GM21576 (cell line): Measurements from ENCODE around the gene COL4A2.

Experiments used
- ATAC-seq: cut with Tn5 transposase; IDR thresholded peaks from one replicate; pipeline ENCODE4 v1.9.1; 2021; ENCODE audit warnings: mild to moderate bottlenecking, moderate library complexity; ENCODE audit not compliant: unreplicated experiment

COL4A2 gene

DNA sequence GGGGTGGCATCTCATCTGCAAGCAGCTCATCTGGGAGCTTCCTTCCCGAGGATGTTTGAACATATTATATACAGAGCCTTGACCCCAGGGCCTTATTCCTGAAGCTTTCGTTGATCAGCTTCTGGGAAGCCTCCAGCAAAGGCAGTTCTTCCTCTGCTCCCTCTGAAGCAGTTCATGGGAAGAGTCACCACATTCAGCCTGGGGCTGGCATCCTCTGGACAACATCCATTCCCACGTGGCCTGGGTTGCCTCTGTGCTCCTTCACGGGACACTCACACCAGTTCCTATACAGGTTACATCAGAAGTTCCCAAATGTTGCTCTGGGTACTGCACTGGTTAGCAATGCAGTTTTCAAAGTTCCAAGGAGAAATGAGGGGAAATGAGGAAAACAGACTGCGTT, 29.6 kb downstream of the COL4A2 start:
- ATAC-seq, result no peak

DNA sequence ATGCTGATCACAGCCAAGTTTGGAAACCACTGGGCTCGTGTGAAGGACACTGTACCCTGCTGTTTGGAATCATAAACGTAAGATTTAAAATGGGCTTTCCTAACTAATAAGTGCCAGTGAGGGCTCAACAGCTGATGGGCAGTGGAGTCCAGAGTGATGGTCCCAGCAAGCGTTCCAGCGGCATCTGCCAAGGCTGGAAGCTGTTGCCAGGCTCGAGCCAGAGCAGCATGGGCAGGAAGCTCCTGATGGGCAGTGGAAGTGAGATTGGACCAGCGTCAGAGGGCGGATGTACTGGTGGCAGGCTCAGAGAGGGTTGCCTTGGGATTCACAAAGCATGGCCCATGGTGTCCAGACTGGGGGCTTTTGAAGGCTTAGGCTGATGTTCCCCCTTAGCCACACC, 30.2 kb downstream of the COL4A2 start:
- no peak for ATAC-seq

DNA sequence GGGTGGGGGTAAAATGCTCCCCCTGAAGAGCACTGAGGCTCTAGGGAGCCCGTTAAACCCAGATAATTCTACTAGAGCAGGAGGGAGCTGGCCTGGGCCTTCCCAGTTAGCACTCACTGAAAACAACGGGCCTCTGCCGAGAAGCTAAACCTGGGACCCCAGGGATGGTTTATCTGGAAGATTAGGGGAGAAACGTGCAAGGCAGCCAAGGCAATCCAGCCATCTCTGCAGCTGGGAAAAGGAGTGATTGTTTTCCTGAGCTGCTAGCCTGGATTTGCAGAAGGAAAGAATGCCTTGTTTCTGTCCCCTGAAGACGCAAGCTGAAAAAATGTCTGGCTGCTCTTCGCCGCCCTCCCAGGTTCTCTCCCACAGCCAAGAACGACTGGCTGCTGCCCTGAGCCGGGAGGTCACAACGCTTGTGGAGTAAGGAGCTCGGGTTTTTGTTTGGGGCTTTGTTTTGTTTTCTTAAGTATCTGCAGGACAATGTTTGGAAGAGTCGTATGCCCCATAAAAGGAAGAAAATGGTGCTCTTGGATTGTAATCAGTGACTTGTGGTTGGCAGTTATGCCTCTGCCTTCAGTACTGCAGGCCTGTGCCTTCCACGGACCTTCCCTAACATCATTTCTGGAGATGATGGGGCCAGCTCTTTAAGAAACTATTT, 31.5 kb downstream of the COL4A2 start:
- ATAC-seq, result no peak

DNA sequence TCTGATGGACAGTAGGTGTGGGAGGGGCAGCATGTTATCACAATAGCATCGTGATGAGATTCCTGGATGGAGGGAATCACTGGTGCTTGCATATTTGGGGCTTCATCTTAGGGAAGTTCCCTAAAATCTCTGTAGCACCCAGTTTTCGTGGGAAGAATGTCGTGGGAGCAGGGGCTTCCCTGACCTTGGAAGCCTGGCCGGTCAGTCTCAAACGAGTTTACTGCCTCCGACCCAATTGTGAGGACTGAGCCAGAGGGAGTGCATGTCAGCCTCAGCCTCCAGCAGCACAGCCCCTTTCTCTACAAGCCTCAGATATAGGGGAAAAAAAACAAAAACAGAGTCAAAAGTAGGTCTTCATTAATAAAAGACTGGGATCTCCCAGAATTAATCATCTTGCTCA, 32.2 kb downstream of the COL4A2 start:
- ATAC-seq, result no peak

DNA sequence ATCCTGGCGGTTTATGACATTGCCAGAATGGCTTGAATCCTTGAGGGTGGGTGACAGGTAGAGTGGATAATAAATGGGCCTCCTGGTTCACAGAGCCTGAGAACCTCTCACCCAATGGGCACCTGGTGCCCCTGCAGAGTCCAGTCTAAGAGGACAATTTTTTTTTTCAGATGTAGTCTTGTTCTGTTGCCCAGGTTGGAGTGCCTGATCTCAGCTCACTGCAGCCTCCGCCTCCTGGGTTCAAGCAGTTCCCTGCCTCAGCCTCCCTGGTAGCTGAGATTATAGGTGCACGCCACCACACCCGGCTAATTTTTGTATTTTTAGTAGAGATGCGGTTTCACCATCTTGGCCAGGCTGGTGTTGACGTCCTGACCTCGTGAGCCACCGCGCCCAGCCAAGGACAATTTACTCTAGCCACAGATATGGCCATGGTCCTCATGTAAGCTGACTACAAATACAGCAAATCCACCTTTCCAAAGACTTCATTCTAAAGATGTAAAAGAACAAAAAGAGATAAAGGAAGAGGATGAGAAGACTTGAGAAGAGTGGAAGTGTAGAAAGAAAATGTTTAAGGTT, 33.0 kb downstream of the COL4A2 start:
- ATAC-seq, result no peak

DNA sequence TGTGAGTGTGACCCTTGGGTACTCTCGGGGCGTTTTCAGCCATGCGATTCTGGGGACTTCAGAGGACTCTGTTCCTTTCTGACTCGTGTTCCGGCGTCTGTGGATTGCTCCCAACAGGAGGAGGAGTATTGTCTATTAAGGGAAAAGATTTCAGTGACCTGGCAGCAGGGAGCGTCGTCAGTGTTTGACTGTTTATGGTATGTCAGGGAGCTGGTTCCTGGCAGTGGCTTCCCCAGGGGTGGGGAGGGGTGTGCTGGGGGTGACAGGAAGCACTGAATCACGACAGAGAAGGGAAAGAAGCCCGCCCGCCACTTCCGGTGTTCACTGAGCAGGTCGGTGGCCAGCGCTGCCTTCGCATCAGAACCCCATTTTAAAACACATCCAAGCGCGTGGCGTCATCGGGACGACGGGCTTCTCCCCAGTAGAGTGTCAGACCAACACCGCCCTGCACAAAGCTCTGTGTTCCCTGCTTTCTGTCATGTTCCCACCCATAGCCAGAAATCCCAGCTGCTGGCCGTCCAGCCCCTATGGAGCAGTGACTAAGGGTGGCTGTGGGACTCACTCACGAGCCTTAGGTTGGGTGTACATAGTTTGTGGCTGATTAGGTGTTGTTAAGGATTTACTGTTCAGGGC, 33.8 kb downstream of the COL4A2 start:
- no peak for ATAC-seq

DNA sequence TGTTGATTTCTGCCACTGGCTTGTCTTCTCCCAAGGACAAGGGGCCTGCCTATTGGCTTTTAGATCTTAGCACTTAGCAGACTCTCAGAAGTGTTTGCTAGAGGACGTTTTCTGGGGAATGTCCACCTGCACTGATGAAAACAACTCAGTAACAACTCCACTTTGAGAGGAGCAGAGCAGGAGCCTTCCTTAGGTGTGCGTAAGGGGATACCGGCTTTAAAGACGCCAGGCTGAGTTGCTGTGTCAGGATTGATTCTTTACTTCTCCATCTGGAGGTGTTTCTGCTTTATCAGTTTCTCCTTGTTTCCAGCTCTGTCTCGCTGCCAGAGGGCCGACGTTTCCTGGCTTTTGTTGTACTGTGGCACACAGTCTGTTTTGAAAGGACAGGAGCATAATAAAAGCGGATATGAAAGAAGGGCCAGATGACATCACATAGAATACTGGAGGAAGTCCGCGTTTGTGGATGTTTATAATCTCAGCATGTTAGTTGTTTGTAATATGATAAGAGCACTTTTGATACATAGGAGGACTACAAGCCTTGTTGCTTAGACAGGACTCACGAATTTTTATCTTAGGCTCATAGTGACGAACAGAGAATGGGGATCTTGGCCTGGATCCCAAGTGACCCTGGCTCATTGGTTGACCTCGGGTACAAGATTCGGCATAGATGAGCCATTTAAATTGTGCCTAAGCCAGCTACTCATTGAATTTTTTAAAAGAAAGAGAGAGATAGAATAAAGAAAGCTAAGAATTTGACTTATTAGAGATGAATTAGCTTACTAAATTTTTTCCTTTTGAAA, 34.6 kb downstream of the COL4A2 start:
- ATAC-seq, result peak; percentile 76

DNA sequence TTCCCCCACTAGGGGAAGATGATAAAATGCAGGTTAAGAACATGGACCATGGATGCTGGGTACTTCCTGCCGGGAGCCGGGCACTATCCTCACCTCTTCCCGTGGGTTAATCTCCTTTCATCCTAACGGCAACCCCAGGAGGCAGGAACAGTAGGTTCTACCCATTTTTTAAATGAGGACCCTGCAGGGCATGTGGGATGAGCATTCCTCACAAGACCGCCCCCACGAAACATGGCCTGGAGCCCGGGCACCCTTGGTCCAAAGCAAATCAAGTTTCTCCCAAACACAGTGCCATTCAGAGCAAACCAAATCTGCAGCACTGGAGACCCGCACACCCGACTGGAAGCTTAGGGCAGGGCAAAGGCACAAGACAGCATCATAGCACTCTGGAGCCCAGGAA, 35.4 kb downstream of the COL4A2 start:
- no peak for ATAC-seq

DNA sequence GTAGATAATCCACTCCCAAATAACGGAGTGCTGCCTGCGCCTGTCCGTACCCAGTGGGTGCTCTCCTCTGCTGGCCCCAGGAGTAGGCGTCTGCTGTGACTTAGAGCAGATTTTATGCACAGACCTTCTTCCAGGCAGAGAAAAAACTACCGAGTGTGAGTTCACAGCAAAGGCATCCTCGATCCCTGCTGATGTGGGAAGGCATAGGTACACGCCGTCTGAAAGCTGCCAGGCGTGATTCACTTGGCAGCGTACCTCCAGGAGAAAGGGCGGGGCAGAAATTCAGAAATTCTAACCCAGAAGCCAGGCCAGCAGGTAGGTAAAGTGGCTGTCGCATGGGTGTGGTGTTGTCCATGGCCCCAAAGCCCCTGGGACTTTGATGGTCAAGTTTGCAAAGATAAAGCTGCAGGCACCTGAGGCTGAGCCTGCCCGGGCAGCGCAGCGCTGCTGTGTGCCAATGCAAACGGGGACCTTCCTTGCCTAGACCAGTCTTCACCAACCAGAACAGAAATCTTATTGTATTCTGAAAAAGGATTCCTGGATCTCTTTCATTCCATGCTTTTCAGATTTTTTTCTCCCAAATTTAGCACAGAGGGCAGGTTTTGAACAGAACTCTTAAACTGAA, 36.3 kb downstream of the COL4A2 start:
- ATAC-seq, result no peak

DNA sequence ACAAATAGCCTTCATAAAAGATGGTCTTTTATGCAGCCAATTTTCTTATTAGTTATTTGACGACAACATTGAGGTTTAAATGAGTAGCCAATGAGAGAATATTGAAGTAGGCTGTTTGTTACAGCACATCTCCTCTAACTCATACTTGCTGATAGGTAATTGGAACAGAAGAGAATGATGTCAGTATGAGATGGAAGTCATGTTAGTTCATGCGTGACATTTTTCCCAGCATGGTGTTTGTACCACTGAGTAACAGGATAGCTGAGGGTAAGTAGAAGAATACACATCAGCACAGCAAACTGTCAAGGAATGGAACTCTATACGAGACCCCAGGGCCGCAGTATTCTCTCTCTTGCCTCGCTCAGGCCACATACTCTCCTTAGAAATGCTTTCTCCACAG, 37.2 kb downstream of the COL4A2 start:
- ATAC-seq, result no peak

DNA sequence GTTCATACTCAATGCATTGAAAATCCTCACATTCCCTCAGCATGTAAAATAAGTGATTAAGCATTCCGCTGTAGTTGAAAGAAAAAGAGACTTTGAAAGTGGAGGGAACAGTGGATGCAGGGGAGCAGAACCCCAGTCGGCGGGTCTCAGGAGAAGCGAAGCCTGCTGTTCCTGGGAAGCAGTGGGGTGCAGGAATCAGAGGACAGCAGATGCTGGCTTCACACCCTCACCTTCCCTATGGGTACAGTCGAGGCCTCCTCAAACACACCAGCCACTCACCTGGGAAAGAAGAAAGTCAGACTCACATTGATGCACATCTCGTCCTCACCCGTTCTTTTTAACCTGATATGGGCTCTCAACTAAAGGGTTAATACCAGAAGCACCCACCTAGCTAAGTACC, 38.2 kb downstream of the COL4A2 start:
- ATAC-seq, result no peak

DNA sequence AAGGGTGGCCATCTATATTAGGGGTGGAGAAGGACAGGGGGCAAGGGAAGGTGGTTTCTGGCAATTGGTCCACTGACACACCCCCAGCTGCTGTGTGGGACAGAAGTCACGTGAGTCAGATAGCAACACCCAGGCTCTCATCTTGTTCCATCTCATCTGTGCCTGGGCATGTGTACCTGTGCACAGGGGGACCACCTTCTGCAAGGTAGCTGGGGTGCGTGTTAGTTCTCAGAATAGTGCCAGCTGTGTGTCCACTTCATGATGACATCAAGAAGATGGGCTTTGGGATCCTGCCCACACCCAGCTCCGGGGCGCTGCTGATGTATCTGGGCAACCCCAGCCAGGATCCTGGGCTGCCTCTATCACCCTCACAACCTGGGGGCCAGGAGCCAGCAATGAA, 38.6 kb downstream of the COL4A2 start:
- ATAC-seq, result no peak

DNA sequence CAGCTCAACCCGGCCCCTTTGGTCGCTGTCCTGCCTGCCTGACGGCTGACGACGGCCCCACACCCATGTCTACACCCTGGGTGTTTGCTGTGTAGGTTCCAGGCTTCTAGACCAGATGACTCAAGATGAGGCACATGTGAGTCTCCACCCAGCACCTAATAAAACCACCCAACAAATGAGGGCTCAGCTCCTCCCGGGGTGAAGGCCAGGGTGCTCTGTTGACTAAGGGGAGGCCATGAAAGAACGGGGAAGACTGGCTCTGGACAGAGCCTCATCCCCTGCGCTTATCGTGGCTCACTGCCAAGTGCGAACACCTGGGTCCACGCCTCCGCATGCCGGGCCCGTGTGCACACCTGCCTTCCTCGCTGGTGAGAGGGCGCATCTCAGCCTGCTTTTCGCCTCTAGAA, 39.6 kb downstream of the COL4A2 start:
- ATAC-seq, result no peak

DNA sequence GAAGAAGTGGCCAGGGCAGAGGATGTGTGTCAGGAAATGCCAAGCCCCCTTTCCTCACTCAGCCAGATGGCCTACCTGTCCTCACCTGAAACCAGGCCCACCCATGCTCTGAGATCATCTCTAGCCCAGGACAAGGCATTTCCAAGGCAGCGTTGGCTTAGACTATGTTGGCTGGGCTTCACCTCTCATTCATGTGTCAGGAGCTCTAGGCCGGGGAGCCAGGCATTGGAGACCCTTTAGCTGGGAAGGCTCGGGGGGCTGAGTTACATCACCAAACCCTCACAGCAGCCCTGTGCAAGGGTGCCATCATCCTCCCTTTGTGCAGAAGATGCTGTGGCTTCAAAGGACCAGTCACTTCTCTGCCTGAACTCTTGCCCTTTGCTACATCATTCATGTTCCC, 40.0 kb downstream of the COL4A2 start:
- no peak for ATAC-seq

DNA sequence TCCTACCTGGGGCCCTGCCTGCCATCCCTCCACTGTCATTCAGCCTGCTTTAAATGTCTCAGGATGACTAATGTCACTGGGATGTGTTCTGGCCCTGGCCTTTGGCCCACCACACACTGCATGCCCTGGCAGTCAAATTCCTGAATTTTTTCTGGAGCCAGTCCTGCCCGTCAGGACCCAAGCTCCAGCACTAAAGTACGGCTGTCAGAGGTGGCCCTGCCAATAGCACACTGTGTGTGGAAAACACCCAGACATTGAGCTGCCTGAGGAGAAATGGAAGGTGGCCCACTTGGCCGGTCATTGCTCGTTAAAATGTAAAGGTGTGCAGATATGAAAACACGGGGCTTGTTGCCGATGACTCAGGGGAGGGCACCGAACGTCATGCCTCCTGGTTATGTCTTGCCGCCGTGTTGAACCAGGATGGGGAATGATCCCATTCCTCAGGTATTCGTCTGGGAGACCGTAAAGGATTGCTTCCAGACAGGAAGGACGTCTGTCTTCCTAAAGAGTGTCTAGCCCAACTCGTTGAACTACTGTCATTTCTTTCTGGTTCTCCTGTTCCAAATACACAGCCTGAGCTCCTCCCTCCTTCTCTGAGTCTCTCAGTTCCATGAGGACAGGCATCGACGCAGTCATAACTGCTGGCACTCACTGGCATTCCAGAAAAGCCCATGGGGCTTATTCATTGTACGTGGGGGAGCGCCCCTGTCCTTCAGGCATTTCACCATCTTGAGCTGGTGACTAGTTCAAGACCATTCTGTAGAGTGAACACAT, 40.6 kb downstream of the COL4A2 start:
- no peak for ATAC-seq

DNA sequence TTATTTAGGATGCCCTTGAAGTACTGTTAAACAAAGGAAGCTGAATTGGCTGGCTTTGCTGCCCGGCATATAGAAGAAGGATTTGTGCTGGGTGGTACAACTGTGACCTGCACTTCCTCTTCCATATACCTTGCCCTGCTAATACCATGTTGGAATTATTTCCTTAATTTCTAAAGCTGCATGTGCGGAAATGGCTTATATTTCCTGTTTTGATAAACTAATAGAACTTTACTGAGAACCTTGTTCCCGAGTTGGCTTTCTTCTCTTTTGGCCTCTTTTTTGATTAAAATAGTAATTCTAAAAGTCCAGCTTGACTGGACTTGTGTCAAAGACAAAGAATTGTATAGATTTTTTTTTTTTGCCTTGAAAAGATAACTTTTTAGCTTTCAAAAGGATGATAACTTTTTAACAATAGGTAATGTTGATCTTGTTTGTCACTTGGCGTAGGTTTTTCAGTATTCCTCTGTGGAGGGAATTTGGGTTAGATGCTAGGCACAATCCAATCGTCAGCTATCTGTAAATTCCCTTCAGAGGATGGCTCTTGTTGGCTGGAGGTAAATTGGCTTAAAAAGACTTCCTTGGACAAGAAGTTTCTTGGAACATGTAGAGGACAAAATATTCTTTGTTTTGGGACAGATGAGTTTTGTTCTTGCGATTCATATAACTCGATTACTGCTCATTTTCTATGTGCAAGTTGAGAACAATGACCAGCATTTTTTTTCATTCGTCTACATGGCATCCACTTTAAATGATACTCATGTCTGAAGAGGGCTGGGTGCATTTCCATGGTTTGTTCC, 41.4 kb downstream of the COL4A2 start:
- no peak for ATAC-seq

DNA sequence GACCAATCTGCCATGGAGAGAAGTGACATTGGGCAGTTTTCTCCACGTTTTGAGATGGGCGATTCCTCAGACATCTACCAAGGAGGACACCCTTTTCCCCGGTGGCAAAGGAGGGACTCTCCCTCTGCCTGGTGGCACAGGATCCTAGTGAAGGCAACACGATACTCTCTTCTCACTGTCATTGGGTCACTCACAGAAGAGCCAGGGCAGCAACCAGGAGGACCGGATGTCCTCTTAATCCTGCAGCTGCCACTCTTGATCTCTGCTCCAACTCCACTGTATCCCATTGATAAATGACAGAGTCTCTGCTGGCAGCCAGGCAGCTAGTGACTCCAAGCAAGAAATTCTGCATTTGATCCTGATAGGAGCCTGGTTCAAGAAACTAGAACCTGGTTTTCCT, 42.2 kb downstream of the COL4A2 start:
- no peak for ATAC-seq

DNA sequence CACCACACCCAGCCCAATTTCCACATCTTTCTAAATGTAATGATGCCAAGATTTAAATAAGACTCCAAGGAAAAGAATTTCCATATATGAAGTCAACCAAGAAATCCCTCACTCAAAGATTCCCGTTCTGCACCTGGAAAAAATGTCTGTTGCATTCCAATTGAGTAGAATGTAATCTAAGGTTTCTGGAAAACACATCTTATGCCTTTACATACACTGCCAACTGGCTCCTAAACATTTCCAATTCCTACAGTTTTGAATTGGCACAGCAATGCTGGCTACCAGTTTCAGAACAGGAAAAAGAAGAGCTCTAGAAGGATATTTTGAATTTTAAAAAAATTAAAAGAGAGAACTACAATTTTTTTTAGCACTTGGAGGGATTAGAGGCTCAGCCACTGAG, 43.0 kb downstream of the COL4A2 start:
- no peak for ATAC-seq

DNA sequence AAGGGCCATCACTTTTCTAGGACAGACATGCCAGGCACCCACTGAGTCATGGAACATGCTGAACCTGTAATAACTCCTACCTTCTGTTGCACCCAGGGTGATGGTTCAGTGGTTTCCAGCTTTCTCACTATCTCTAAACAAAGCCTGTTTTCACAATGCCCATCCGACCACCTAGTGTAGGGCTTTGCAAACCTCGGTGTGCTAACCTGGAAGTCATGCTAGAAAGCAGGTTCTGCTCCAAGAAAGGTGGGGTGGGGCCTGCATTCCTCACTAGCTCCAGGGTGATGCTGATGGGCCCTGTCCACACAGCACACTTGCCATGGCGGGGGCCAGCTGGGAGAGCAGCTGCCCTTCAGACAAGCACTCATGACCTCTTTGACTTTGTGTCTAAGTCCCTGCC, 43.4 kb downstream of the COL4A2 start:
- ATAC-seq, result no peak
